Measurements from ENCODE around the gene MUSTN1. TPM values are rescaled to one million over a fixed set of nuclear protein-coding genes. Genes with fewer than 3 reads are reported as not detected.

The MUSTN1 gene
- total RNA-seq, 1 experiment from 2014 or later: 0.49 TPM

DNA sequence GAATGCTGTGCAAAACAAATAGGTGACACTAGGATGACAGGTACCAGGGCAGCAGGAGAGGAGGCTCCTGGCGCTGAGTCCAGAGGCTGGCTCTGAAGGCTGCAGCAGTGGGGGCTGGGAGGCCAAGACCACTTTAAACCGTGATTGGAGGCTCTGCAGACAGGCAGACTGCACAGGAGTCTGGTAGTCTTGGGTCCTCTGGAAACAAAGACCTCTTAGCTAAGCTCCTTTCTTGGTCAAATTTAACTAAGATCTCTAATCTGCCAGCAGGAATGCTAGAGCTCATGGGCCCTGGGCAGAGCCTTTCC, 4.4 kb upstream of the MUSTN1 start:
- Histone ChIP-seq H3K9me3 (ENCODE audit: control insufficient read depth, insufficient read depth, low read depth, low read length) (no peaks in the 10 kb centered on the region), H3K4me3 (ENCODE audit: low read depth in 2 of 2, low read length in 2 of 2) (no peak overlapping the region), H3K36me3 (ENCODE audit: control insufficient read depth, insufficient read depth, low read length) (no peaks in the 10 kb centered on the region), H3K27ac (ENCODE audit: low read length) (no peak overlapping the region), H3K4me1 (ENCODE audit: control insufficient read depth, insufficient read depth, low read length) (no peaks in the 10 kb centered on the region), H3K27me3 (ENCODE audit: control insufficient read depth, insufficient read depth, low read length) (no peaks in the 10 kb centered on the region)
- TF ChIP-seq, protein P1, sequence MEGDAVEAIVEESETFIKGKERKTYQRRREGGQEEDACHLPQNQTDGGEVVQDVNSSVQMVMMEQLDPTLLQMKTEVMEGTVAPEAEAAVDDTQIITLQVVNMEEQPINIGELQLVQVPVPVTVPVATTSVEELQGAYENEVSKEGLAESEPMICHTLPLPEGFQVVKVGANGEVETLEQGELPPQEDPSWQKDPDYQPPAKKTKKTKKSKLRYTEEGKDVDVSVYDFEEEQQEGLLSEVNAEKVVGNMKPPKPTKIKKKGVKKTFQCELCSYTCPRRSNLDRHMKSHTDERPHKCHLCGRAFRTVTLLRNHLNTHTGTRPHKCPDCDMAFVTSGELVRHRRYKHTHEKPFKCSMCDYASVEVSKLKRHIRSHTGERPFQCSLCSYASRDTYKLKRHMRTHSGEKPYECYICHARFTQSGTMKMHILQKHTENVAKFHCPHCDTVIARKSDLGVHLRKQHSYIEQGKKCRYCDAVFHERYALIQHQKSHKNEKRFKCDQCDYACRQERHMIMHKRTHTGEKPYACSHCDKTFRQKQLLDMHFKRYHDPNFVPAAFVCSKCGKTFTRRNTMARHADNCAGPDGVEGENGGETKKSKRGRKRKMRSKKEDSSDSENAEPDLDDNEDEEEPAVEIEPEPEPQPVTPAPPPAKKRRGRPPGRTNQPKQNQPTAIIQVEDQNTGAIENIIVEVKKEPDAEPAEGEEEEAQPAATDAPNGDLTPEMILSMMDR (IDR thresholded peaks at IDR 0.05): no peak
- TF ChIP-seq SIN3A (IDR thresholded peaks at IDR 0.05; ENCODE audit: borderline replicate concordance, insufficient read depth, low read depth, low read length) (no peak), POLR2AphosphoS5 (IDR thresholded peaks at IDR 0.05; ENCODE audit: low read depth, low read length) (no peak), TCF7L2 (IDR thresholded peaks at IDR 0.05; ENCODE audit: low read depth, low read length) (no peak), REST (IDR thresholded peaks at IDR 0.05; ENCODE audit: insufficient read depth in 1 of 2, low read depth in 2 of 2, low read length in 1 of 2) (no peak)
- DNase-seq (ENCODE audit: low read depth, low spot score): no peak
- BruUV-seq (replicated peaks): no TSS peak
- ChIA-PET CTCF (no interaction called here), POLR2A (no interaction called here)
- intact Hi-C loops (cut with micrococcal nuclease; ENCODE audit: unreplicated experiment) (no loop called here), in situ Hi-C loops (cut with HindIII; ENCODE audit: low pct_unique_long_range_greater_than_20kb, low sequenced_read_pairs) (no loop called here)
- ATAC-seq: no peak

GRCh38 chr3:52838561-52839267, 3.9 kb upstream of the MUSTN1 start:
- TF ChIP-seq, protein P1 (IDR thresholded peaks at IDR 0.05): no peak
- TF ChIP-seq POLR2AphosphoS5 (IDR thresholded peaks at IDR 0.05; ENCODE audit: low read depth, low read length) (no peak), TCF7L2 (IDR thresholded peaks at IDR 0.05; ENCODE audit: low read depth, low read length) (no peak), SIN3A (IDR thresholded peaks at IDR 0.05; ENCODE audit: borderline replicate concordance, insufficient read depth, low read depth, low read length) (no peak), REST (IDR thresholded peaks at IDR 0.05; ENCODE audit: insufficient read depth in 1 of 2, low read depth in 2 of 2, low read length in 1 of 2) (no peak)
- intact Hi-C loops (cut with micrococcal nuclease; ENCODE audit: unreplicated experiment) (no loop called here), in situ Hi-C loops (cut with HindIII; ENCODE audit: low pct_unique_long_range_greater_than_20kb, low sequenced_read_pairs) (no loop called here)
- Histone ChIP-seq H3K27me3 (ENCODE audit: control insufficient read depth, insufficient read depth, low read length) (no peaks in the 10 kb centered on the region), H3K27ac (ENCODE audit: low read length) (no peak overlapping the region), H3K9me3 (ENCODE audit: control insufficient read depth, insufficient read depth, low read depth, low read length) (no peaks in the 10 kb centered on the region), H3K36me3 (ENCODE audit: control insufficient read depth, insufficient read depth, low read length) (no peaks in the 10 kb centered on the region), H3K4me1 (ENCODE audit: control insufficient read depth, insufficient read depth, low read length) (no peaks in the 10 kb centered on the region), H3K4me3 (ENCODE audit: low read depth in 2 of 2, low read length in 2 of 2) (no peak overlapping the region)
- no TSS peak for BruUV-seq (replicated peaks)
- DNase-seq (ENCODE audit: low read depth, low spot score) (no peak), ATAC-seq (no peak)
- ChIA-PET POLR2A (no interaction called here), CTCF (no interaction called here)
